ENCODE data around the gene COX7B2.

- TF ChIP-seq CTCF (IDR thresholded peaks at IDR 0.05) (no peak), POLR2A (IDR thresholded peaks at IDR 0.05) (no peak)
Observed at GRCh38 chr4:46952451-46952850, 43.4 kb upstream of the COX7B2 start.

All from esophagus squamous epithelium (tissue), 4 donors.